IMR-90 (cell line): Measurements from ENCODE around the gene EGFR. TPM values are rescaled to one million over a fixed set of nuclear protein-coding genes. Genes with fewer than 3 reads are reported as not detected.

Experiments used
- ATAC-seq: fragments of 200-7000 bp; cut with Tn5 transposase; 2 replicates; pipeline ENCODE4 v1.9.1; 2020; ENCODE audit warnings: low read depth, mild to moderate bottlenecking, moderate library complexity
- BruUV-seq: library from RNA; stranded (reverse); fragments of 400-500 nt; replicated peaks from 2 replicates; lab custom pipeline; 2021; lab: Mats Ljungman, UMichigan
- CTCF ChIA-PET: fragments of 300-600 bp; formaldehyde crosslinking; extraction: SDS; loops from one replicate; lab custom pipeline; 2021; ENCODE audit warnings: antibody characterized with exemption; lab: Yijun Ruan, JAX
- POLR2A ChIA-PET: fragments of 300-600 bp; sonication (Branson Sonifier 250); formaldehyde crosslinking; loops from one replicate; lab custom pipeline; 2022; ENCODE audit warnings: antibody characterized with exemption; ENCODE audit not compliant: unreplicated experiment; lab: Charles Lee
- DNase-seq: peaks from one replicate; pipeline ENCODE4 v3.0.0; 2013
- H2AFZ ChIP-seq: replicated peaks from 2 replicates; pipeline ENCODE3; 2013; ENCODE audit warnings: low read length, mild to moderate bottlenecking; ENCODE audit not compliant: poor library complexity
- H2AK5ac ChIP-seq: 2 replicates; pipeline ENCODE4 v1.6.1; 2013; ENCODE audit warnings: low read depth, low read length, inconsistent platforms
- H2AK9ac ChIP-seq: replicated peaks from 2 replicates; pipeline ENCODE3; 2013; ENCODE audit warnings: mild to moderate bottlenecking, low read depth, low read length, moderate library complexity; ENCODE audit not compliant: poor library complexity
- H2BK120ac ChIP-seq: 2 replicates; pipeline ENCODE4 v1.6.1; 2013; ENCODE audit warnings: low read depth, low read length, inconsistent platforms
- H2BK15ac ChIP-seq: 3 replicates; pipeline ENCODE4 v1.6.1; 2013; ENCODE audit warnings: low read depth, low read length, inconsistent platforms
- H2BK20ac ChIP-seq: 2 replicates; pipeline ENCODE4 v1.6.1; 2013; ENCODE audit warnings: low read depth, mild to moderate bottlenecking, inconsistent platforms, low read length, moderate library complexity
- H2BK5ac ChIP-seq: 2 replicates; pipeline ENCODE4 v1.6.1; 2013; ENCODE audit warnings: mild to moderate bottlenecking, low read depth, low read length, inconsistent platforms; ENCODE audit not compliant: poor library complexity, severe bottlenecking
- H3K14ac ChIP-seq: replicated peaks from 2 replicates; pipeline ENCODE4 v1.6.1; 2013; ENCODE audit warnings: low read depth, low read length, inconsistent platforms
- H3K18ac ChIP-seq: 2 replicates; pipeline ENCODE4 v1.6.1; 2013; ENCODE audit warnings: low read depth, low read length, control low read depth
- H3K23ac ChIP-seq: 2 replicates; pipeline ENCODE4 v1.6.1; 2013; ENCODE audit warnings: low read depth, low read length, inconsistent platforms
- H3K27ac ChIP-seq: 2 replicates; pipeline ENCODE4 v1.5.1; 2013; ENCODE audit warnings: mild to moderate bottlenecking, control low read depth, low read length; ENCODE audit not compliant: insufficient read depth
- H3K27me3 ChIP-seq: 2 replicates; pipeline ENCODE4 v1.6.1; 2013; ENCODE audit warnings: low read length; ENCODE audit not compliant: control insufficient read depth, insufficient read depth
- H3K36me3 ChIP-seq: 2 replicates; pipeline ENCODE4 v1.6.1; 2013; ENCODE audit warnings: low read length, mixed read lengths; ENCODE audit not compliant: control insufficient read depth, insufficient read depth
- H3K4ac ChIP-seq: 2 replicates; pipeline ENCODE4 v1.6.1; 2013; ENCODE audit warnings: low read depth, low read length, inconsistent platforms
- H3K4me1 ChIP-seq: 2 replicates; pipeline ENCODE4 v1.6.1; 2013; ENCODE audit warnings: low read length, mixed read lengths; ENCODE audit not compliant: control insufficient read depth, insufficient read depth
- H3K4me2 ChIP-seq: 2 replicates; pipeline ENCODE4 v1.6.1; 2013; ENCODE audit warnings: low read depth, mild to moderate bottlenecking, control low read depth, low read length, moderate library complexity
- H3K4me3 ChIP-seq: 2 replicates; pipeline ENCODE4 v1.5.1; 2013; ENCODE audit warnings: low read depth, mild to moderate bottlenecking, control low read depth, low read length, moderate library complexity; ENCODE audit not compliant: insufficient read depth
- H3K56ac ChIP-seq: 2 replicates; pipeline ENCODE4 v1.6.1; 2013; ENCODE audit warnings: low read length, inconsistent platforms; ENCODE audit not compliant: insufficient read depth; ENCODE audit errors: extremely low read depth
- H3K79me1 ChIP-seq, 2 experiments: 2 replicates each; pipeline ENCODE4 v1.6.1; 2013; ENCODE audit warnings: low read length in 2 of 2, inconsistent platforms in 1 of 2, low read depth in 1 of 2
- H3K9ac ChIP-seq: 2 replicates; pipeline ENCODE4 v1.6.1; 2013; ENCODE audit warnings: low read depth, low read length, control low read depth
- H3K9me1 ChIP-seq: 2 replicates; pipeline ENCODE4 v1.6.1; 2013; ENCODE audit warnings: low read length, inconsistent platforms; ENCODE audit not compliant: insufficient read depth
- H3K9me3 ChIP-seq: 2 replicates; pipeline ENCODE4 v1.6.1; 2013; ENCODE audit warnings: low read length; ENCODE audit not compliant: control insufficient read depth, insufficient read depth
- H4K20me1 ChIP-seq: 2 replicates; pipeline ENCODE4 v1.6.1; 2013; ENCODE audit warnings: low read length, inconsistent platforms; ENCODE audit not compliant: insufficient read depth
- H4K5ac ChIP-seq: 2 replicates; pipeline ENCODE4 v1.6.1; 2013; ENCODE audit warnings: mild to moderate bottlenecking, low read depth, low read length, control low read depth
- H4K8ac ChIP-seq, 2 experiments: 2 replicates each; pipeline ENCODE4 v1.6.1; 2013; ENCODE audit warnings: low read depth in 2 of 2, low read length in 2 of 2, control low read depth in 1 of 2, inconsistent platforms in 1 of 2
- H4K91ac ChIP-seq: 2 replicates; pipeline ENCODE4 v1.6.1; 2013; ENCODE audit warnings: low read depth, low read length, inconsistent platforms; ENCODE audit not compliant: insufficient read depth
- BHLHE40 ChIP-seq: fragments of 150-350 bp; IDR thresholded peaks from 2 replicates; pipeline ENCODE4 v1.6.1; 2016; ENCODE audit warnings: mild to moderate bottlenecking, low read depth, low read length
- CEBPB ChIP-seq: IDR thresholded peaks from 2 replicates; pipeline ENCODE4 v1.6.1; 2012; ENCODE audit warnings: low read depth, low read length, improper control_type of control experiment
- CHD1 ChIP-seq: IDR thresholded peaks from 2 replicates; pipeline ENCODE4 v1.6.1; 2012; ENCODE audit warnings: low read depth, low read length, improper control_type of control experiment
- CTCF ChIP-seq: conservative IDR thresholded peaks from 2 replicates; pipeline ENCODE4 v1.5.1; 2012; ENCODE audit warnings: mild to moderate bottlenecking, low read depth, low read length, improper control_type of control experiment
- ELK1 ChIP-seq: fragments of 150-350 bp; IDR thresholded peaks from 2 replicates; pipeline ENCODE4 v1.6.1; 2016; ENCODE audit warnings: low read depth, mild to moderate bottlenecking, low read length, moderate library complexity, borderline replicate concordance
- FOS ChIP-seq: fragments of 150-350 bp; IDR thresholded peaks from 2 replicates; pipeline ENCODE4 v1.6.1; 2016; ENCODE audit warnings: low read depth, low read length
- MAFK ChIP-seq: IDR thresholded peaks from 2 replicates; pipeline ENCODE4 v1.6.1; 2012; ENCODE audit warnings: low read depth, low read length, improper control_type of control experiment
- MAZ ChIP-seq: IDR thresholded peaks from 2 replicates; pipeline ENCODE4 v1.6.1; 2012; ENCODE audit warnings: low read depth, mild to moderate bottlenecking, low read length, improper control_type of control experiment, moderate library complexity, borderline replicate concordance
- MXI1 ChIP-seq: IDR thresholded peaks from 2 replicates; pipeline ENCODE4 v1.6.1; 2012; ENCODE audit warnings: low read depth, mild to moderate bottlenecking, low read length, moderate library complexity, borderline replicate concordance
- NFE2L2 ChIP-seq: fragments of 150-350 bp; IDR thresholded peaks from 2 replicates; pipeline ENCODE4 v1.6.1; 2016; ENCODE audit warnings: low read depth, mild to moderate bottlenecking, low read length
- POLR2A ChIP-seq: IDR thresholded peaks from 2 replicates; pipeline ENCODE4 v1.6.1; 2012; ENCODE audit warnings: mild to moderate bottlenecking, low read depth, low read length
- RAD21 ChIP-seq: IDR thresholded peaks from 2 replicates; pipeline ENCODE4 v1.6.1; 2012; ENCODE audit warnings: low read length, improper control_type of control experiment
- RCOR1 ChIP-seq: IDR thresholded peaks from 2 replicates; pipeline ENCODE4 v1.6.1; 2012; ENCODE audit warnings: mild to moderate bottlenecking, low read length, improper control_type of control experiment; ENCODE audit not compliant: insufficient replicate concordance
- RFX5 ChIP-seq: IDR thresholded peaks from 2 replicates; pipeline ENCODE4 v1.8.0; 2012; ENCODE audit warnings: low read depth, mild to moderate bottlenecking, low read length, moderate library complexity
- SMC3 ChIP-seq: fragments of 150-350 bp; IDR thresholded peaks from 2 replicates; pipeline ENCODE4 v1.6.1; 2016; ENCODE audit warnings: low read depth, mild to moderate bottlenecking, antibody characterized with exemption, low read length, moderate library complexity
- WGBS, 2 experiments: methylation state at CpG; one replicate each; pipeline versions ENCODE4 v1.1.5 to v1.1.7; 2013; ENCODE audit warnings: missing lambda C conversion rate in 2 of 2; ENCODE audit not compliant: insufficient read length in 1 of 2; ENCODE audit errors: extremely low coverage in 2 of 2; 5-methylcytosine and 5-hydroxymethylcytosine counted together
- dilution Hi-C: fragments of 300-500 bp; cut with HindIII; formaldehyde crosslinking; loops from one replicate; pipeline ENCODE4 v1.14.3; 2018; ENCODE audit warnings: low sequenced_read_pairs; ENCODE audit not compliant: unreplicated experiment
- in situ Hi-C: fragments of 300-500 bp; cut with MboI; formaldehyde crosslinking; loops from 3 replicates; pipeline ENCODE4 v1.14.3; 2019; ENCODE audit warnings: low sequenced_read_pairs, inconsistent platforms, mixed read lengths
- intact Hi-C: fragments of 100-400 bp; cut with micrococcal nuclease; formaldehyde crosslinking; loops from 2 replicates; pipeline ENCODE4 v1.10.0; 2022
- polyA plus RNA-seq, 3 experiments: library from polyadenylated mRNA; depleted of rRNA; stranded (reverse); fragments of >200 nt; gene quantifications; 2 replicates each; pipeline ENCODE4 v1.2.3, GENCODE V29; 2012; ENCODE audit warnings: low replicate concordance in 1 of 3
- total RNA-seq: library from RNA; depleted of rRNA; stranded (reverse); fragments of >200 nt; gene quantifications from 2 replicates; pipeline ENCODE4 v1.2.3, GENCODE V29; 2012

EGFR gene
- total and polyA plus RNA-seq, 2 of the 4 experiments (the other 2 are of a cell fraction): 36.9 to 60.4 TPM

GRCh38 chr7:55190511-55191160, 171.8 kb downstream of the EGFR start:
- Histone ChIP-seq H3K9ac (no peak overlapping the region), H3K4me1 (peaks cover 47% of the 10 kb centered on the region), H4K8ac (no peak overlapping the region), H4K91ac (no peak overlapping the region; the same call in 1 of the 2 replicates), H4K20me1 (no peaks in the 10 kb centered on the region), H3K4ac (peak overlapping the region; percentile 30), H3K79me1 (peaks cover 26 to 77% of the 10 kb centered on the region in 2 experiments; a peak in 3 of 4 replicates), H2BK15ac (no peak overlapping the region; the same call in 2 of the 3 replicates), H4K5ac (no peak overlapping the region), H3K9me3 (no peaks in the 10 kb centered on the region), H3K27me3 (no peaks in the 10 kb centered on the region), H2AK5ac (0 out of 2 replicates have a peak overlapping the region, but pooled peaks have one; percentile 33), H3K14ac (no peak overlapping the region; the same call in 1 of the 2 replicates), H3K36me3 (peaks cover 31% of the 10 kb centered on the region), H3K56ac (no peak overlapping the region), H2BK120ac (no peak overlapping the region), H3K4me3 (no peak overlapping the region), H2AFZ (no peak overlapping the region), H3K23ac (no peak overlapping the region), H2BK5ac (no peak overlapping the region), H3K4me2 (no peak overlapping the region), H3K27ac (no peak overlapping the region), H3K18ac (no peak overlapping the region), H2BK20ac (no peak overlapping the region), H2AK9ac (no peak overlapping the region), H3K9me1 (peaks cover 54% of the 10 kb centered on the region)
- 89% methylated on average over 1 of the region's 7 CpGs; no CpG with 5 or more reads in 1 of the 2 experiments for WGBS, 2 experiments
- in situ Hi-C loops: no loop called here
- ChIA-PET CTCF (no interaction called here), POLR2A (no interaction called here)
- intact Hi-C loops: loop anchor here (5.0 to 10.0 kb wide), 2 partner anchors 62 to 416 kb away; no protein-coding TSS in a partner anchor
- dilution Hi-C loops: no loop called here
- BruUV-seq: no TSS peak
- ATAC-seq (no peak), DNase-seq (no peak)
- TF ChIP-seq ELK1 (no peak), MAZ (no peak), NFE2L2 (no peak), POLR2A (no peak), MAFK (no peak), CHD1 (no peak), FOS (no peak), RCOR1 (no peak), CEBPB (no peak), CTCF (no peak), MXI1 (no peak), RAD21 (no peak), RFX5 (no peak), SMC3 (no peak), BHLHE40 (no peak)
